NCI-H2227 (cell line): ENCODE data around the gene ACSS3.

Source experiments
- DNase-seq: peaks from one replicate; lab custom pipeline; 2025; ENCODE audit not compliant: unreplicated experiment; lab: John Stamatoyannopoulos, UW

The ACSS3 gene

DNA sequence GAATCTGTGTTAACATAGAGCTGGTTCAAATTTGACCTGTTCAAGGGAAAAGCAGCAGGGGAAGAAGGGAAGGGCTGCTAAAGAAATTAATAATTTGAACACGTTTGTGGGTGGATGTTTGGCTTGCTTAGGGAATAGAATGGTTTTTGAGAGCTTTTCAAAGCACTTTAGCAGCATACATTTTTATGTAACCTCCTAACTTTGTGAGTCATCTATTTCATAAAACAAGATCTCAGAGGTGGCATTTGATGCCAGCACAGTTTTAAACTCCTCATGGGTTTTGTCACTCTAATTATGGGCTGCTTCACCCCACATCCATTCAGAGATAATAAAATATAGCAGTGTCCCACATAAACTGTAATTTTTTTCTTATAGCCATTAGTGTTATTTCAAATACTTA lies 143.8 kb downstream of the ACSS3 start:
- DNase-seq: peak; percentile 47

DNA sequence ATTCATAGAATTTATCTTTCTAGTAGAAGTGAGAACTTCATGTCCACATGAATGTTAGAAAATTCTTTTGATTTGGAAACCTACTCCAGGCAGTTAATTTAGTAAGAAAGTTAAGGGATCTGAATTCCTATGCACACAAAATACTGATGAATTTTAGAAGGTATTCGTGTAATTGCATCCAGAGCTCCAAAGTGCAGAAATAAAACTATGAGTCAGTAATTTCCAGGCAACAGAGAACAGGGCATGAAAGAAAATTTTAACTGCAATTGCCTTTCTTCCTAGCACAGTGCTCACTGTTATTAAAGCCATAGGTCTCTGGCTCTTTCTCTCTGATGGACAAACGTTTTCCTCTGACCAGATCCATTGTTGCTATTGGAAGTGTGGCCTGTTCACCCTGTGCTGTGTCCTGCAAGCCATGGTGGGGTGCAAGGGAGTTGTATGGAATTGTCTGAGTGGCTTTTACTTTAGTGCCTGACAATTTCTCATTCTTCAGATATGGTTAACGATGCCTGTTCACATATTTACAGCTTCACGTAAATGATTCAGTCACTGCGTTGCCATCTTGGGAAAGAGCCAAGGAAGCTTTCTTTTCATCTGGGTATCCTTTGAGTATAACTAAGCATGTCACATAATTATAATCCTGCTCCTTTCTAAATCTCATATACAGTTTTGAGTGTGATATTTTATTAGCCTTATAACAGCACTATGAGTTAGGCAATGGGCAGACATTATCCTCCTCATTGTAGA lies 145.1 kb downstream of the ACSS3 start:
- DNase-seq: no peak

DNA sequence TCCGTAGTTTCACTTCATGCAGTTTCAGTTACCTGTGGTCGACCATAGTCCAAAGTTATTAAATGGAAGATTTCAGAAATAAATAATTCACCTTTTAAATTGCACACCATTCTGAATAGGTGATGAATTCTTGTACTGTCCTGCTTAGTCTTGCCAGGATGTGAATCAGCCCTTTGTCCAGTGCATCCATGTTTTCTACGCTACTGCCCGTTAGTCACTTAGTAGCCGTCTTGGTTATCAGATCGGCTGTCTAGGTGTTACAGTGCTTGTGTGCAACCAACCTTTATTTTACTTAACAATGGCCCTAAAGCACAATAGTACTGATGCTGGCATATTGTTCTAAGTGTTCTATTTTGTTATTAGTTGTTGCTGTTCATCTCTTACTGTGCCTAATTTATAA lies 146.7 kb downstream of the ACSS3 start:
- DNase-seq: no peak

DNA sequence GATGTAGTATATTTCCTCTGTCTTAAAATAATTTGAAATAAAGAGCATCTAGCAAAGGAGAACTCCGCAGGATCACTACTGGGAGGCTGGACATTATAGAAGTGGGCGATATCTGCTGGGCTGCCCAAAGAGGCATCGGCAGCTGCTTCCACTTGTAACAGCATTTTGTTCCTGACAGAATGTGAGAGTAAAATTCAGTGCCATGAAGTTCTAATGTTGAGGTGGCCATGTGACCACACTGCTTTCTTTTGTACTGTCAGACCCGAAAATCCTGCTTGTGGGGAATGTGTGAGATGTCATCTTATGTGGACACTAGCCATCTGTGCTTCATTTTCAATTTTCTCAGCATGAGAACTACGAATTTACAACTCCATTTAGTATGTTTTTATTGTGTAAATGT lies 151.9 kb downstream of the ACSS3 start:
- peak; percentile 22 for DNase-seq

DNA sequence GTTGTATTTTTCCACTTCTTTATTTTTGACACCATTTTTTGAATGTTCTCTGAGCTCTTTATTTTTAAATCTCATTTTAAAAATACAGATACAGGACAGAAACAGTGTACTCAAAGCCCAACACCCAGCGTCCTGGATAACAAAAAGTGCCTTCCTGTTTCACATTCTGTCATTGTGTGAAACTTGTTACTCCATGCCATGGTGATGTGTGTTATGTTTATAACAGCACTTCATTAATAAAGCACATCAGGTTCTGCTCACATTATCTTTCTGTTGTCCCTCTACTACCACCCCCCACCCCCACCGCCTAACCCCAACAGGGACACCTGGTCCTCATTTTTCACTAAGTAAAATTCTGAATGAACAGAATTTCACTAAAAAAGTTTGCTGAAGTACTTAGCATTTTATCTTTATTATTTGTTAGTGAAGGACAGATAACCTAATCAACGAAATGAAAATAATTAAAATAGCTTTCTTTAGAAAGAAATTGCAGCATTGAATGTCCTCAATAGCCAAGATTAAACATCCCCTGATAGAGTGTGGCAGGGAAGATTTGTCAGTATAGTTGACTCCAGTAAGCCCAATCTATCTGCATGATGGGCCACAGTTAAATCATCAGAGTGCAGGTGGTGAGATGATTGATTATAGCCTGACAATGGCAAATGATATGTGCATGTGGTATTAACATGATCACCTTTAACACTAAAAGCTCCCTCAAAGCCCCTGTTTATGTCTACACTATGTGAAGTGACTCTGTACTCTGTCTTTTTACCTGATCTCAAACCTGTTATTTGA lies 153.9 kb downstream of the ACSS3 start:
- DNase-seq: peak; percentile 89

DNA sequence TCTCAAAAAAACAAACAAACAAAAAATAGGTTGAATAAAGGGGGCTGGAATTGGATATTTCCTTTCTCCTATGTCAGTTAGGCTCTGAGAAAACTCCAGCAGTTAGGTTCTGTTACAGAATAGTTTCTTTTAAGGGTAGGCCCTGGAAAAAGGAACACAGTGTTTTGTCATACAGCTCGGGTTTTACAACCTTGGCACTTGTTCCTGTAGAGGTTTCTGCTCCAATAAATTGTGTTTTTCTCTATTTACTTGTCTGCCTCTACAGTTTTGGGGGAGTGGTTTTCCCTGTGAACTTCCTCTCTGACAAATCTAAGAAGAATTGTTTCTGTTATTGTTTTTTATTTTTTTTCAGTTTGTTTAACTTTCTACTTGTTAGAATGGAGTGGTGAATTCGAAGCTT lies 167.6 kb downstream of the ACSS3 start:
- no peak for DNase-seq

DNA sequence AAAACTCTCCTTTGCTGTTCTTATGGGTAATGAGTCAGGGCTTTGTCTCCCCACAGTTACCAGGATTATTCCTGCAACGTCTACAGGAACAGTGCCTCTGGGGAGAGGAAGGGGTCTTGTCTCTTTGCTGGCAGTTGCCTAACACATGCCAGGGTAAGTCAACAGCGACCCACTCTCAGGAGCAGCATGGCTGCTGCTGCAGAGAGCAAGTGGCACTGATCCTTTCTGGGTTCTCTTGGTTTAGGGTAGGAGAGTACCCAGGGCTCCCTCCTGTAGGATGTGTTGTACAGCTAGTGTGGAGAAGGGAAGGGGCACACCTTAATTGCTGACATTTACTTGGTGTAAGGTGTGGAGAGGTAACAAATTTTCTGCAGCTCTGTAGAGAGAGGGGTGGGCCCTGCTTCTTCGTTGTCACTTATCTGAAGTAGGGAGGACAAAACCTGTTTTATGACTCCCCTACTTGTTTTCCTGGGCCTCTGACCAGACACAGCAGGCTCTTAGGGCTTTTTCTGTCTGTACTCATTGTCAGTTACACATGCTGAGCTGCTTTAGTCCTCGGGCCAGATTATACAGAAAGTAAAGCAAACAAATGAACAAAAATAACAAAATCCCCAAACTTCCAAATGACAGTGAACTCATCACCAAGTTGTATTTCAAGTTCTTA lies 168.2 kb downstream of the ACSS3 start:
- DNase-seq: no peak

DNA sequence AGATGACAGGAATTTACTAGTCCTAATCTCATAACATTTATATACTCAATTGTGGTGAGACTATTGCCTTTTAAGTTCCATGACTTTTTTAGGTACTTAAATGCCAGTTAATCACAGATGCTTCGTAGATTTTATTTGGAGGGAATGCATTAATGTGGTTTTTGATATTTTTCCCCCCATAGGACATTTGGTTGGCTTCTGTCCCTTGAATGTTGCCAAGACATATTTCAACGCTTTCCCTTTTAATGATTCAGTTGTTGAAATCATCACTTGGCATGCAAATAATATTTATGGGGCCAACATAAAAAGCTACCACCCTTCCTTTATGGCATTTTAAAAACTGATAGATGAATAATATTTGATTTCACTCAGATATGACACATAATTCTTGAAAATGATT lies 172.1 kb downstream of the ACSS3 start:
- no peak for DNase-seq

DNA sequence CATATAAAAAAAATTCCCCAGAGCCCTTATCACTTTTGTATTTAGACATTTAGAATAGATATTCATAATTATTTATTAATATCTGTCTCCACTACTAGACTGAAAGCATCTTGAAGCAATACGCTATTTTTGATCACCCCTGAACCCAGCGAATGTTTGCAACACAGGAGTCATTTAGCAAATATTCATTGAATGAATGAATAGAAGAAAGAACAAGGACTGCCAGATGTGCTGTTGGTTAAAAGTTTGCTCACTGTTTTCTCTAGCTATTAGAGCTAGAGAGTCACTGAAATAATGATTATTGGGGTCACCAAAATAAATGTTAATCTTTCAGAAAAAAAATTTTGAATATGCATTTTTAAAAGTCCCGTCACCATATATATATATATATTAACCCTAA lies 174.3 kb downstream of the ACSS3 start:
- no peak for DNase-seq

DNA sequence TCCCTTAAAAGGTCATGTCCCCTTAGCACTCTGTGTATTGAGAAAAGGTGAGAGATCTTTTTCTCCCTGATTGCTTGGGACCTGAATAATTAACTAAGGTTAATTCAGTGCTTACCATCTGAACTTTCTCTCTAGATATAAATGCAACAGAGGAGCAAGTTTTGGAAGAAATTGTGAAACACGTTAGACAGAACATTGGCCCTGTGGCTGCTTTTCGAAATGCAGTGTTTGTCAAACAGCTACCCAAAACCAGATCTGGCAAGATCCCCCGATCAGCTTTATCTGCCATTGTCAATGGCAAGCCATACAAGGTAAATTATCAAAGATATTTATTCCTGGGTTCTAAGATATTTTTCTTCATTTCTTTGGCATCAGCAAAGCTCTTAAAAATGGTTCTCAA lies 175.5 kb downstream of the ACSS3 start:
- no peak for DNase-seq

DNA sequence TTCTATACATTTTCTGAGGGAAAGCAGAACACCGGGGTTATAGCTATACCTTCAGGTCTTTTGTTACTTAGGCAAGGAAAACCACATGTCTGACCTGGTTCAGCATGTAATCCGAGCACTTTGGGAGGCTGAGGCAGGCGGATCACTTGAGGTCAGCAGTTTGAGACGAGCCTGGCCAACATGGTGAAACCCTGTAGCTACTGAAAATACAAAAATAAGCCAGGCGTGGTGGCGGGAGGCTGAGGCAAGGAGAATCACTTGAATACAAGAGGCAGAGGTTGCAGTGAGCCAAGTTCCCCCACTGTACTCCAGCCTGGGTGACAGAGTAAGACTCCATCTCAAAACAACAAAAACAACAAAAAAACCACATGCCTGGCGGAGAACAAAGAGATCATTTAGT lies 177.6 kb downstream of the ACSS3 start:
- DNase-seq: no peak

DNA sequence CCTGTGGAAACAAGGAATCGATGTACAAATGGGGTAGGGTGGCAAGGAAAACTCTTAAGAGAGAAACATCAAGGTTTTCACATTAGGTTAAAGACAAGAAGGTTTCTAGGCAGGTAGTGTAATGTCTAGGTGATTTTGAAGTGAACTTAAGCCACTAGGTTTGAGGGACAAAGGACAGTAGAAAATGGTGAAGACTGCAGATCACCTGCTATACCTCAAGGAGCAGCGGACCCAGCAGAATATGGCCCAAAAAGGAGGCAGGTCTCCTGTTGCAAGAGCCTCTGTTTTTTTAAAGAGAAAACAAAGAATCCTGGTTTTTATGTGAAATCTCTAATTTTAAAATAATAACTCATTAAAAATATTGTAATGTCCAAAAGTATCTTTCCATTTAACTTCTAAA lies 178.1 kb downstream of the ACSS3 start:
- no peak for DNase-seq

DNA sequence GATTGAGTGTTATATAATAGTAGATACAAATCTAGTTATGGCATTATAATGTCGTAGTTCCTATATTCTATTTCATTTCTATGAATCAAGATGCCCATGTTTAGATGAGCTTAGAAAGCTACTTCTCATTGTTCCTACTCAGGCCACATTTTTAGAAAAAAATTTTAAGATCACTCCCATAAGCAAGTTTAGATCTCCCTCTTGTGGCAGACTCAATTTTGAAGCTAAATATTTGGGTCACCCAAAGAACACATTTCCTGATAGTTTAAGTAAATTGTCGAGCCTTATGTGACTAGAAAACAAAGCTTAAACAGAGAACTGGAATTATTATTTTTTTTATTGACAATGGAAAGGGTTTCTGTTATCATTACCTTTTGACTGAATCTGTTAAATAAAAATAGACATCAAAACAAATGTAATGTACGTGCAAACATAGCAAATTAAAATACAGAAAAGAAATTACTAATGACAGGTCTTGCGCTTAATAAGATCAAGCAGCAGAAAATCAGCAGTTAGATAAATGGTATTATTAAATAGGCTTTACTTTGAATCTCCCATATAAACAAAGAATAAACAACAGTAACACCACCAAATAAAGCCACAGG lies 180.2 kb downstream of the ACSS3 start:
- DNase-seq: peak; percentile 84

DNA sequence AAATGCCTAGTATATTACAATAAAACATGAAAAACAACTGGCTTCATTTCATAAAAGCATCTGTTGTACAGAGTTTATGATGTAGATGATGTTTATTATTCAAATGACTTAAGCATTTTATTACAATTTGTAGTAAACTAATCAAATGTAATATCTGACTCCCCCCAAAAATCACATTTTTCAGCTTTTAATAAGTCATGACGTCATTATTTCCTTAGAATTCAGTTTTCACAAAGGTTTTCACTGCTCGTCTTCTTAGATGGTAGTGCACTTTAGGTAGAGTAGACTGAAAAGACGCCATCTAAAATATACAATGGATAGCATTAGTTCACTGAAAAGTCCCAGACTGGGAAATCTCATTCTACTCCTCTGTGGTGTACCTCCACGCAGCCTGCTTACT lies 181.5 kb downstream of the ACSS3 start:
- DNase-seq: no peak

DNA sequence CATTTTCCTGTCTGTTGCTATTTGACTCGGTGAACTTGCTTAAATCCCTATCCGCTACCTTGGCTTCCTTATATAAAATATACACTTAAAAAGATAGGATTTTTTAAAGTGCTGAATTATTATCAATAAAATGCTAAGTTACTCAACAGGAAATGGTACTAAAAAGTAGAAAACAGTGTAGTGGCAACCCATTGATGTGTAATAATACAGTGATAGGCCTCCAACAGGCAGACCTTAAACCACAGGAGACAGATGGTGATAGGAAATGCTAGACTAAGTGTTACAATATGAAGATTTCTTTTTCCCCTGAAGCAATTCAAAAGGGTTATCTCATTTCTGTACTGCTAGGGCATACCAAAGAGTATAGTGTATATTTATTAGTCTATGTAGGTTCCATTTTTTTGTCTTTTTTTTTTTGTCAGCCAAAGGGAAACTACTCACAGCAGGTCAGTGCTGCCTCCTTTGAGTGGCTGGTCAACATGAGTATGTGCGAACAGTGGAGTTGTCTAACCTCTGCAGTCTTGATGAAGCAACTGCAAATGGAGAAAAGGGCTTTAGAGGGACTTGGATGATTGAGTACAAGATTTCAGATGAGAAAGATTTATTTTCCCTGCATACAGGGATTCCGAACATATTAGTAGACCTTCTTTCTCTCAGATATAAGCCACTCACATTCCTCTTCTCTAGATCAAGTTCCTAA lies 183.8 kb downstream of the ACSS3 start:
- no peak for DNase-seq

DNA sequence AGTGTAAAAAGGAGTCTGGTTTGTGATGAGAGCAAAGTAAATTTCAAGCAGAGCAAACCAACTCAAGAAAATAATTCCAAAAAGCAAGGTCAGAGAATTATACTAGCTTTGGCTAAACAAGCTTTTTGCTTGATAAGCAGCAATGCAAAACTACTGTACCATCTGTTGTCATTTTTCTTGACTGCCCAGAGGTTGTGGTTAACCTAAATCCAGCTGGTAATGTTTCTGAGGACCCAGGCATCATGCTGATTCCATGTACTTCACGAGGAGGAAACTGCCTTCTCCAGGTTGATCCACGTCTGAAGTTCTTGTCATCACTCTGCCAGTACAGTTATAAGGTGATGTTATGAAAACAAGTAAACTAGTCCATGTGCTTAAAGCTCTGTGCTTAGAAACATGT lies 185.2 kb downstream of the ACSS3 start:
- DNase-seq: no peak

DNA sequence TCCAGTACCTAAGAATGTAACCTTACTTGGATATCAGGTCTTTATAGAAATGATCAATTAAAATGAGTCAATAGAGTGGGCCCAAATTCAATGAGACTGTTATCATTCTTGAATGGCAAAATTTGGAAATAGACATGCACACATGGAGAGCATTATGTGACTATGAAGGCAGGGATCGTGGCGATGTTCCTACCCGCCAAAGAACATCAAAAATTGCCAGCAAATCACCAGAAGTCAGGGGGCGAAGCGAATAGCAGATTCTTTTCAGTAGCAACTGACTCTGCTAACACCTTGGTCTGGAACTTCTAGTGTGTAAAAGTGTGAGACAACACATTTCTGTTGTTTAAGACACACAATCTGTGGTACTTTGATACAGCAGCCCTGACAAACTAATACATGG lies 192.5 kb downstream of the ACSS3 start:
- DNase-seq: no peak

DNA sequence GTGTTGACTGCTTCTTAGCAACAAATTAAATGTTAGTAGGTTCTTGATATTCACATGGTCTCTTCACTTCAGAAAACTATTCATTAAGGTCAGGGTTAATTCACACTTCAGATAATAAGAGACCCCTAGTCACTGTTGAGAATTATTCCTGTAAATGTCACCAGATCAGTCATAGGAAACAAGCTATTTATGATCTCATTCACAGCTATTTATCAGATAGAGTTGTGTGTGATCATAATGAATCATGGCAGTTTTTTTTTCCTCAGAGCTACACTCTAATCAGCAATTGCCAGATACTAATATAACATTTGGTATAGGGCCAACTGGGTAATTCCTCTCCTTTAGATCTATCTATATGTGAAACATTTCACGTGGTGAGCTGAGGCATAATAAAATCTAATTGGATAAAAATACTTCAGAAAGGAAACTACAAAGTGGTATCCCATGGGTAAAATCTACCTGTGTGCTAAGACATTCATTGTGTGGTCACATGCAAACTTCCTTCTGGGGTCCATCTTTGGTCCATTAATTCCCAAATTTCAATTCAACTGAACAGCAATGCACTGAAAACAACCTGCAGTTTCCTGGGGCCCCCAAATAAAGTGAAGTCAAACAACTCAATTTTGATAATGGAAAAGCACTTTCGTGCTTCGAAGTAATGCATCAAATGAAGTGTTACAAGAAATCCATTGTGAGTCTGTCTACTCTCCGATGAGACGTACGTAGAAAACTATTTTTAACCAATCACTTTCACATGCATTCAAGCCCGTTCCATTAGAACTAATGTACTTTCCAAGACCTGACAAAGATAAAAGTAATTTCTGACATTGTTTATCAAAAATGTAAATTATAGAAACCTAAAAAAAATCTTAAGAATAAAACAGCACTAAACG lies 197.0 kb downstream of the ACSS3 start:
- DNase-seq: peak; percentile 74

DNA sequence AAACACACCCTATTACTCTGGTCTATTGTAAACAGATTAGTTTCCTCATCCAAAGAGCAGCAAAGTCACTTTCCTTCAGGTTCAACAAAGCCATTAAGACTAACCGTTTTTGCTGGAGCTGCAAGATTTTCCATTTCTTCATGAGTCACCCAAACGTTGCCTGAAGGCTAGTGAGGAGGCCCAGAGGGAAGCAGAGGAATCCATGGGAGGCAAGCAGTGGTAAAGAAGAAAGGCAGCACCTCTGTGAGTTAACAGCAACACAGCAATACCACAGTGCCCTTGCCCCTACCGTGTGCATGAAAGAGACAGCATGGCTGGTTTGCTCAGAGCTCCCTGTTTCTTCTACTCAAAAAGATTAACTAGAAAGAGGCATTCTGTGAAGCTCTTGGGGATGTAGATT lies 206.3 kb downstream of the ACSS3 start:
- DNase-seq: no peak

DNA sequence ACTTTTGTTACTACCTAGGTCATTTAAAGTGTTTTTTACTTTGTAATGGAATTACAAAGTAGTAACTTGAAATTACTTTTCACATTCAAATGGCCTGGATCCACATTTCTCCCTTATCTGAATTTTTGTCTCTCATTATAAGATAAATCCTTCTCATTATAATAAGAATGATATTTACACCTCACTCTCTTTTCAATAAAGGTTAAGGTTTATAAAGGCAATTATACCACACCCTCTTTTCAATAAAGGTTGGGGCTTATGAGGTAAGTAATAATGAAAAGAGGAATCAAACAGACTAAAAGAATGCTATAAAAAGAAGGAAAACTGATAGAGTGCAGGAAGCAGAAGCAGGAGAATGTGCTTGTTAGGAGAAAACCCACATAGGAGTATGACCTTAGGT lies 210.8 kb downstream of the ACSS3 start:
- no peak for DNase-seq
